ENCODE data around the gene DOK4. TPM values are rescaled to one million over a fixed set of nuclear protein-coding genes. Genes with fewer than 3 reads are reported as not detected.
A peak's percentile ranks its signal among the peaks of the same experiment; 100 is the strongest.

DOK4 gene
- total RNA-seq, 1 donor from 2014 or later: 83.6 TPM

GRCh38 chr16:57530104-57530521 is 43.8 kb upstream of the DOK4 start:
- no peak for DNase-seq (ENCODE audit: low spot score in 2 of 2, unreplicated experiment in 2 of 2)
- no peak for TF ChIP-seq CTCF (IDR thresholded peaks at IDR 0.05; ENCODE audit: unreplicated experiment)
- H3K4me1 Mint-ChIP-seq: peaks cover 60% of the 10 kb centered on the region

GRCh38 chr16:57529391-57530103 is 43.3 kb upstream of the DOK4 start:
- Mint-ChIP-seq H3K9me3 (no peaks in the 10 kb centered on the region), H3K4me1 (peaks cover 54% of the 10 kb centered on the region), H3K4me3 (peak overlapping the region; percentile 47), H3K27ac (no peak overlapping the region), H3K36me3 (peaks cover 19% of the 10 kb centered on the region), H3K27me3 (ENCODE audit: low read depth) (peaks cover 26% of the 10 kb centered on the region)
- TF ChIP-seq CTCF (IDR thresholded peaks at IDR 0.05; ENCODE audit: unreplicated experiment): no peak
- DNase-seq (ENCODE audit: low spot score in 2 of 2, unreplicated experiment in 2 of 2): no peak

More at GRCh38 chr16:57530104-57530521, 43.8 kb upstream of the DOK4 start:
- Mint-ChIP-seq H3K27me3 (ENCODE audit: low read depth) (peaks cover 26% of the 10 kb centered on the region), H3K36me3 (peaks cover 16% of the 10 kb centered on the region), H3K4me3 (no peak overlapping the region), H3K27ac (peak overlapping the region; percentile 71), H3K9me3 (no peaks in the 10 kb centered on the region)

- no peaks in the 10 kb centered on the region for H3K9me3 Mint-ChIP-seq
- DNase-seq (ENCODE audit: low spot score in 2 of 2, unreplicated experiment in 2 of 2): peak in 1 of 2 experiments; percentile 61
- peak overlapping the region; percentile 41 for H3K4me3 Mint-ChIP-seq
- H3K27me3 Mint-ChIP-seq (ENCODE audit: low read depth): peaks cover 26% of the 10 kb centered on the region
- H3K36me3 Mint-ChIP-seq: peaks cover 20% of the 10 kb centered on the region
- H3K27ac Mint-ChIP-seq: no peak overlapping the region
- no peak for TF ChIP-seq CTCF (IDR thresholded peaks at IDR 0.05; ENCODE audit: unreplicated experiment)
- H3K4me1 Mint-ChIP-seq: peaks cover 46% of the 10 kb centered on the region
Measured at GRCh38 chr16:57528499-57529390, 42.5 kb upstream of the DOK4 start.

- H3K9me3 Mint-ChIP-seq: no peaks in the 10 kb centered on the region
- peak overlapping the region; percentile 41 for H3K4me3 Mint-ChIP-seq
- no peak for DNase-seq (ENCODE audit: low spot score in 2 of 2, unreplicated experiment in 2 of 2)
- H3K27ac Mint-ChIP-seq: no peak overlapping the region
- peaks cover 37% of the 10 kb centered on the region for H3K4me1 Mint-ChIP-seq
- peaks cover 20% of the 10 kb centered on the region for H3K36me3 Mint-ChIP-seq
- TF ChIP-seq CTCF (IDR thresholded peaks at IDR 0.05; ENCODE audit: unreplicated experiment): no peak
- H3K27me3 Mint-ChIP-seq (ENCODE audit: low read depth): peaks cover 26% of the 10 kb centered on the region
Measured at GRCh38 chr16:57527610-57528360, 41.5 kb upstream of the DOK4 start.

GRCh38 chr16:57527027-57527426 is 40.7 kb upstream of the DOK4 start:
- peaks cover 26% of the 10 kb centered on the region for H3K27me3 Mint-ChIP-seq (ENCODE audit: low read depth)
- H3K4me1 Mint-ChIP-seq: peaks cover 30% of the 10 kb centered on the region
- H3K27ac Mint-ChIP-seq: no peak overlapping the region
- no peak for TF ChIP-seq CTCF (IDR thresholded peaks at IDR 0.05; ENCODE audit: unreplicated experiment)
- peaks cover 20% of the 10 kb centered on the region for H3K36me3 Mint-ChIP-seq
- H3K4me3 Mint-ChIP-seq: no peak overlapping the region
- no peaks in the 10 kb centered on the region for H3K9me3 Mint-ChIP-seq
- no peak for DNase-seq (ENCODE audit: low spot score in 2 of 2, unreplicated experiment in 2 of 2)

Measured in mesothelial cell of epicardium (in vitro differentiated cells).